Endothelial cell (in vitro differentiated cells): ENCODE data around the gene MN1. TPM values are rescaled to one million over a fixed set of nuclear protein-coding genes. Genes with fewer than 3 reads are reported as not detected.
A peak's percentile ranks its signal among the peaks of the same experiment; 100 is the strongest.

Source experiments
- DNase-seq: peaks from one replicate; pipeline ENCODE4 v3.0.0; 2021; ENCODE audit warnings: low spot score
- H3K27ac Mint-ChIP-seq: one replicate; pipeline ENCODE4 v1.8.0; 2021; ENCODE audit warnings: mixed read lengths, inconsistent platforms; ENCODE audit not compliant: unreplicated experiment
- H3K27me3 Mint-ChIP-seq: one replicate; pipeline ENCODE4 v1.8.0; 2021; ENCODE audit warnings: mild to moderate bottlenecking, moderate library complexity, mixed read lengths, inconsistent platforms; ENCODE audit not compliant: unreplicated experiment
- H3K36me3 Mint-ChIP-seq: one replicate; pipeline ENCODE4 v1.8.0; 2021; ENCODE audit warnings: mild to moderate bottlenecking, low read depth, mixed read lengths, inconsistent platforms; ENCODE audit not compliant: unreplicated experiment
- H3K4me1 Mint-ChIP-seq: one replicate; pipeline ENCODE4 v1.8.0; 2021; ENCODE audit warnings: mild to moderate bottlenecking, mixed read lengths, inconsistent platforms; ENCODE audit not compliant: unreplicated experiment
- H3K4me3 Mint-ChIP-seq: one replicate; pipeline ENCODE4 v1.8.0; 2021; ENCODE audit warnings: mild to moderate bottlenecking, mixed read lengths, inconsistent platforms; ENCODE audit not compliant: unreplicated experiment
- H3K9me3 Mint-ChIP-seq: one replicate; pipeline ENCODE4 v1.8.0; 2021; ENCODE audit warnings: mixed read lengths, inconsistent platforms; ENCODE audit not compliant: unreplicated experiment
- total RNA-seq: library from RNA; stranded (reverse); fragmentation: NEBNext Ultra II Directional; extraction: Animal tissue kit (Norgen Biotek cat#: 25700); gene quantifications from one replicate; pipeline ENCODE4 v1.2.1, GENCODE V29; 2021; ENCODE audit not compliant: unreplicated experiment
- TF ChIP-seq, protein P1 (sequence below): fragments of 200-600 bp; sonication (generic); IDR thresholded peaks from one replicate; pipeline ENCODE4 v1.5.0; 2021; ENCODE audit warnings: antibody characterized with exemption; ENCODE audit not compliant: unreplicated experiment

MN1 gene
- total RNA-seq, 1 donor from 2014 or later = 9.9 TPM

DNA sequence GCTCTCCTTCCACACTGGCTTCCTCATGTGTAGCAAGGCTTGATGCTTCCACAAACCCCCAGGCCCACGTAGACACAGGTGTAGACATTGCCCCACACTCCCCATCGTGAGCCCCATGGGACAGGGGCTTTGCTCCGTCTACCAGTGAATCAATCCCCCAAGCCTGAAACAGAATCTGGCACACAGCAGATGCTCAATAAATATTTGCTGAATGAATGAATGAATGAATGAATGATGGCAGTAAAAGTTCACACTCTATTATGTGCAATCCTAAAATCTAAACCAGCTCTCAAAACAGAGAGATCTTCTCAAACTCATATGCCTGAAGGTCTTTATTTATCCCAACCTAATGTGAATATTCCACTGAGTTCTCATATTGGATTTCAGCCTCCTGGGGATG lies 69.9 kb downstream of the MN1 start:
- no peaks in the 10 kb centered on the region for H3K36me3 Mint-ChIP-seq
- H3K27ac Mint-ChIP-seq = no peak overlapping the region
- H3K27me3 Mint-ChIP-seq = peaks cover 5% of the 10 kb centered on the region
- TF ChIP-seq, protein P1, sequence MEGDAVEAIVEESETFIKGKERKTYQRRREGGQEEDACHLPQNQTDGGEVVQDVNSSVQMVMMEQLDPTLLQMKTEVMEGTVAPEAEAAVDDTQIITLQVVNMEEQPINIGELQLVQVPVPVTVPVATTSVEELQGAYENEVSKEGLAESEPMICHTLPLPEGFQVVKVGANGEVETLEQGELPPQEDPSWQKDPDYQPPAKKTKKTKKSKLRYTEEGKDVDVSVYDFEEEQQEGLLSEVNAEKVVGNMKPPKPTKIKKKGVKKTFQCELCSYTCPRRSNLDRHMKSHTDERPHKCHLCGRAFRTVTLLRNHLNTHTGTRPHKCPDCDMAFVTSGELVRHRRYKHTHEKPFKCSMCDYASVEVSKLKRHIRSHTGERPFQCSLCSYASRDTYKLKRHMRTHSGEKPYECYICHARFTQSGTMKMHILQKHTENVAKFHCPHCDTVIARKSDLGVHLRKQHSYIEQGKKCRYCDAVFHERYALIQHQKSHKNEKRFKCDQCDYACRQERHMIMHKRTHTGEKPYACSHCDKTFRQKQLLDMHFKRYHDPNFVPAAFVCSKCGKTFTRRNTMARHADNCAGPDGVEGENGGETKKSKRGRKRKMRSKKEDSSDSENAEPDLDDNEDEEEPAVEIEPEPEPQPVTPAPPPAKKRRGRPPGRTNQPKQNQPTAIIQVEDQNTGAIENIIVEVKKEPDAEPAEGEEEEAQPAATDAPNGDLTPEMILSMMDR = no peak
- no peak overlapping the region for H3K4me3 Mint-ChIP-seq
- H3K9me3 Mint-ChIP-seq = no peaks in the 10 kb centered on the region
- DNase-seq = no peak
- peaks cover 27% of the 10 kb centered on the region for H3K4me1 Mint-ChIP-seq

DNA sequence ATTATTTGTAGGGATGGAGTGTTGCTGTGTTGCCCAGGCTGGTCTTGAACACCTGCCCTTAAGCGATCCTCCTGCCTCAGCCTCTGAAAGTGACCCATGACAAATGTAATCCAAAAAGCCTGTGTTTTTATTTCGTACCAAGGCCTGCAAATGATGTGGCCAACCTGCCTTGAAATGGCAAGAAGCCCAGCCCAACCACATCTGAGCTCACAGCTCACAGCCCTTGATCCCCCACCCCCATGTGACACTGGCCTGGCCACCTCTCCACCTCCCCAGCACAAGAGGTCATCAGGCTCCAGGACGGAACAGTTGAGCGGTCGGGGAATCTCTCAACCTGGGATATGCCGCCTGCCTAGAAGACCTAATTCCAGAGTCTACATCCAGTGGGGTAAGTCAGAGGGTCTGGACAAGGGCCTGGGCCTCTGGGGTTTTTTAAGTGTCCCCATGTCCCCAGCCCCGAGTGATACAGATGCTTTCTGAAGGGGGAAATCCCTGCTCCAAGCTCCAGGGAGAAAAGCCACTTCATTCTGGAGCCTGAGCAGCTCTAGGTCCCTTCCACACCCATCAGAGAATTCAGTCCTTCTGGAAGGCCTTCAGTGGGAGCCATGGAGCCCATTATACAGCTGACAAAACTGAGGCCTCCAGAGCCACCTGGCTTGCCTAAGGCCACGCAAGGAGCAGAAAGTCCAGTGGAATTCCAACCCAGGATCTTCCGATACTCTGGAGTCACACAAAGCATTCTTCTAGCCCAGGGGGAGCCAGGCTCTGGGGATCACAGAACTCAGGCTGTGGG lies 70.7 kb downstream of the MN1 start:
- peaks cover 30% of the 10 kb centered on the region for H3K4me1 Mint-ChIP-seq
- H3K27ac Mint-ChIP-seq = no peak overlapping the region
- DNase-seq = no peak
- TF ChIP-seq, protein P1 = no peak
- peaks cover 8% of the 10 kb centered on the region for H3K27me3 Mint-ChIP-seq
- no peaks in the 10 kb centered on the region for H3K36me3 Mint-ChIP-seq
- H3K9me3 Mint-ChIP-seq = no peaks in the 10 kb centered on the region
- H3K4me3 Mint-ChIP-seq = no peak overlapping the region

DNA sequence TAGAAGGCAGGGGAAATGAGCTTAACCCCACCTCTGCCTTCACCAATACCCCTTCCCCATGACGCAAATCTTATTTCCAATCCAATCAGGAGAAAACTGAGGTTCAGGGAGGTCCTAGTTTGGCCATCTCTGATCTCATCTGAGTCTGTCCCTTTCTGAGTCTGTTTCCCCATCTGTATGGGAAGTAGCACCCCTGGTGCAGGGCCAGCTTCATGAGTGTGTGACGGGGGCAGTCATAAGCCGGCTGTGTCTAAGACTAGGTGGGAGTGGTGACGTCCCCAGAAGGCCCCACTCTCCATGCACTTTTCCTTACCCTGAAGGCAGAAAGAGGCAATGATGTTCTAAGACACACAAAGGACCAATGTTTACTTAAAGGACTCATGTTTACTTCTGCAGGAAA lies 72.3 kb downstream of the MN1 start:
- TF ChIP-seq, protein P1 = no peak
- no peak for DNase-seq
- Mint-ChIP-seq H3K36me3 (peaks cover 6% of the 10 kb centered on the region), H3K9me3 (no peaks in the 10 kb centered on the region), H3K4me1 (peaks cover 30% of the 10 kb centered on the region), H3K27me3 (peaks cover 8% of the 10 kb centered on the region), H3K4me3 (no peak overlapping the region), H3K27ac (peak overlapping the region; percentile 53)

DNA sequence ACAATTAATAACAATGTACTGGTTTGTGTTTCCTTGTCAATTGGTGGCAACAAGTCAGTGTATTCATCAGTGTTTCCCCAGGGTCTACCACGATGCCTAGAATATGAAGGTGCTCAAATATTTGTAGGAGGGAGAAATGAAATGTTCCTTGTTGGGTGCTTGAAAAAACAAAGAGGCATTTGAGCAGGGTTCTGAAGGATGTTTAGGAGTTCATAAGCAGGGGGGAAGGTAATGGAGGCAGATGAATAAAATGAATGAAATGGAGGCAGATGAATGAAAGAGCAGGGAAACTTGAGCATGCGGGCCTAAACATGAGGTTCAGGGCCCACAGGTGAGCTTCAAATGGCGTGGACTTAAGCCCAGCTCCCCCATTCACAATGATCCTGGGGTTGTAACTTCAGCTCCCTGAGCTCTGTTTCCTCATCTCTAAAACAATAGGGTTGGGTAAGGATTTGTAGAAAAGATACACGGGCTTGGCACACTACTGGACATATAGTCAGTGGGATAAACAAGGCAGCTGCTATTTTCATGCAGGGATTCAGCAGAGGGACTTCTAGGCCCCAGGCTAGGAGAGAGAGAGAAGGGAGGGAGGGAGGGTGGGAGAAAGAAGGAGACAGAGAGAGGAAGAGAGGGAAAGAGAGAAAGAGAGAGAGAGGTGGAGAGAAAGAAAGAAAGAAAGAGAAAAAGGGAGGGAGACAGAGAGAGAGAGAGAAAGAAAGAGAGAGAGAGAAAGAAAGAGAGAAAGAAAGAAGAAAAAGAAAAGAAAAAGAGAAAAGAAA lies 73.7 kb downstream of the MN1 start:
- no peak for DNase-seq
- H3K9me3 Mint-ChIP-seq = no peaks in the 10 kb centered on the region
- no peak overlapping the region for H3K27ac Mint-ChIP-seq
- peaks cover 8% of the 10 kb centered on the region for H3K27me3 Mint-ChIP-seq
- TF ChIP-seq, protein P1 = no peak
- H3K4me1 Mint-ChIP-seq = peaks cover 30% of the 10 kb centered on the region
- H3K36me3 Mint-ChIP-seq = peaks cover 11% of the 10 kb centered on the region
- H3K4me3 Mint-ChIP-seq = no peak overlapping the region
